ENCODE results near the gene CAMK4.

The CAMK4 gene

DNA sequence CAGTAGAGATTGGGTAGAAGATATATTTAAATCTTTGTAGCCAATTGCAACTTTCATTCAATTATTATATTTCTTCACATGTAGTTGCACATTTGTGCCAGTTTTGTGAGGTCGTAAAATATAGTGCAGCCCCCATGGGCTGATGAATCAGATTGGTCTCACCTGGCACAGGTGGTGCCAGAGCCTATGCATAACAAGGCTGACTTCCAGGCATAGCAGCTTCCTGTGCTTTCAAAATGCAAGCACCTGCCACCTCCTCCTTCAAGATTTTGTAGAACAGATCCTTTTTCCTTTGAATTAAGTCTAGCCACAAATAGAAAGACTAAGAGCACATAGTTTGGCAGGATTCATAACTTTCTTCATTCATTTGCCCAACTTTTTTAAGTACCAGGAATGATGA, 201.0 kb downstream of the CAMK4 start:
- no peak for DNase-seq (ENCODE audit: low spot score)

- DNase-seq (ENCODE audit: low spot score): no peak
Measured at GRCh38 chr5:111427762-111428161, 203.6 kb downstream of the CAMK4 start.

- no peak for DNase-seq (ENCODE audit: low spot score)
Measured at GRCh38 chr5:111432883-111433536, 208.8 kb downstream of the CAMK4 start.

DNA sequence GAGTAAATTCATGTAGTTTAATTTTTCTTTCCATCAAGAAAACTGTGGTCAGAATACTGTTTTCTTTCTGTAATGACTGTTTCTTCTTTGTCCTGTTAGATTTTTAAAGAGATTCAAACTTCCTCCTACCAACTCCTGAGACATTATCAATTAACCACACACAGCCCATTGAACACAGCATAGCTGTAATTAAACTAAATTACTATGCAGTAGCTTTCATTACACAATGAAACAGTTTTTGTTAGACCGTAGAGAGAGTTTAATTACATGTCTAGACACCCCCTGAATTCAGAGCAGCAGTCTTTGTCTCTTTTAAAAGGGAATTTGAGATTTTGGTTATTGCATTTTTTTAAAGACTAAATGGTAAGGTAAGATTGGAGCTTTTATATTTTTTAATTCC, 210.6 kb downstream of the CAMK4 start:
- no peak for DNase-seq (ENCODE audit: low spot score)

DNA sequence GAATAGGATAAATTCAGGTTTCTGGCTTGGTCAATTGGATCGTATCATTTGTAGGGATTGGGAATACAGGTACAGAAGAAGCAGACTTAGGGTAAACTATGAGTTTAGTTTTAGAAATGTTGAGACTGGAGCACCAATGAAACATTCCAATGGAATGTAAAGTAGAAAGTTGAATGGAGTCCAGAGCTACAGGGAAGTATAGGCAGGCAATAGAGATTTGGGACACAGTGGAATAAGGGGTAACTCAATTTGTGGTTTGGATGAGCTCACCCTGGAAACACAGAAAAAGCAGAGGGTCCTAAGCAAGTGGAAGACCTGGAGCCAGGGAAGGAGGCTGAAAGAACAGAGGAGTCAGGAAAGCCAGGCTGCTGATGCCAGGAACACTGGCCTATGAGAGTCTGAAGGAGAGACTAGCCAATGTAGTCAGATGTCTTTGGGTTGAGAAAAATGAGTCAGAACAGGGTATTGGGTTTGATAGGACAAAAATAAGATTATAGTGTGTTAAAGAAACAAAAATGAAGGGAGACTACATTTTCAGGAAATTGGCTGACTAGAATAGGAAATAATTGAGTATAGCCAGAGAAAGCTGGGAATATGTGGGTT, 215.4 kb downstream of the CAMK4 start:
- DNase-seq (ENCODE audit: low spot score): no peak

DNA sequence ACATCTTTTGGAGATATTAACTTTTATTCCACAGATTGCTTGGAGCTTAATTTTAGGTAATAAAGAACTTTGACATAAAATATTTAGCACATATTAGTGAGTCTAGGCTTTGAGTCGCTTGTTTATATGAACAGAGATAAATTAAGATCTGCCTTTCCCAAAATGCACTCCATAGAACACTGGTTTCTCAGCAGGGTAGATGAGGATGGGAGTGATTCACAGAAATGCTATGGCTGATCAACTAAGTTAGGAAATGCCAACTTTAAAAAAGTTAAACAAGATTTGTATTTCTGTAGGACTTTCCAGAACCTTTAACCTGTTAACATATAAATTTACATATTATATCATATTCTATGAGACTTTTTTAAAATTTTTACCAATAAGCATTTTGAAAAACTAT, 222.9 kb downstream of the CAMK4 start:
- no peak for DNase-seq (ENCODE audit: low spot score)

DNA sequence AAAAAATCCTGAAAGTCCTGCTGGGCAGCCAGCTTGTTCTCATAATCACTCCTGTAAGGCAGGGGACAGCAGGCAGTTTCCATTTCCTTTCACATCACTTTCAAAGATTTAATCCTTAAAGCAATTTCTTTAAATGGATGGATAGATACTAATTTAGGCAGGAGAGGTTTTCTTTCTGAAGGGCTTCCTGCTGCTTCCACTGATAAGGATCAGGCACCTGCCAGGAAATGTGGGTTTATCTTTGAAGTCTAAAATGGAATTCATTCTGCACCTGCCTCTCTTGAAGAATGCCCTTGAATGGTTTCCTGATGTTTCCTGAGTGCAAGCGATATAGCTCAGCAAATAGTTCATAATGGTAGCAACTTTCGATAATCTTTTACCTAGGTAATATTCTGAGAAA, 223.6 kb downstream of the CAMK4 start:
- DNase-seq (ENCODE audit: low spot score): no peak

- no peak for DNase-seq (ENCODE audit: low spot score)
Measured at GRCh38 chr5:111453295-111453694, 229.1 kb downstream of the CAMK4 start.

- no peak for DNase-seq (ENCODE audit: low spot score)
Measured at GRCh38 chr5:111453747-111454146, 229.6 kb downstream of the CAMK4 start.

DNA sequence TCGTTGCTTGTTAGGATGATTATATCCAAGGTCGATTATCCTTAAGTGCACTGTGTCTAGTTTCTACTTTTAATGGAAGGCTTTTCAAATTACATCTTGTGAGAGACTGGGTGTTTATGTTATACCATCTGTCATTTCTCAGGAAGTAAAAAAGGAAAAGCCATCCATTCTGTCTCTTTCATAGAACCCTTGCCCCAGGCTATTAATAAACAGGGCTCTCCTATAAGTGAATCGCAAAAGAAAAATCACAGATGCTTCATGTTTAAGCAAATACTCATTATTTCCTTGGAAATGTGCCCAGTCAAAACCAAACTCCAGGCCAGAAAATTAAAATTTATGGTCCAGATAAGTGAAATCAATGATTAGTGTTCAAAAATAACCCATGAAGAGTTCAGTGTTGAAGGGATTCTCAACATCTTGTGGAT, 230.0 kb downstream of the CAMK4 start:
- DNase-seq (ENCODE audit: low spot score): no peak

DNA sequence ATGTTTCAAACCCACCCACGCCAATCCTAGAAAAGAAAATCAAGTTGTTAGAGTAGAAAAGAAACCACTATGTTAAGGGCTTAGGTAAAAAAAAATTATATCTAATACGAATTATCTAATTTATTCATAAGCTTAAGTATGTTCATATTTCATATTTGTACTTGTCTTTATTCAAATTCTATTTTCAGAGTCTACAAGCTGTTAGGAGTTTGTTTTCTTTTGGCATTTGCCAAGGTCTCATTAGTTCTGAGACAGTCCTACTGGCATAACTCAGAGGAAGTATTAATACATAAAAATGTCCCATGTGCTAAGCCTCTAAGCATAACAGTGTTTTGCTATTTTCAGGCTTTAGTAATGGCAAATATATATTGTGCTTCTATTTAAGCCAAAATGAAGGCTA, 230.6 kb downstream of the CAMK4 start:
- DNase-seq (ENCODE audit: low spot score): no peak

GRCh38 chr5:111461255-111461671, 237.1 kb downstream of the CAMK4 start:
- no peak for DNase-seq (ENCODE audit: low spot score)

DNA sequence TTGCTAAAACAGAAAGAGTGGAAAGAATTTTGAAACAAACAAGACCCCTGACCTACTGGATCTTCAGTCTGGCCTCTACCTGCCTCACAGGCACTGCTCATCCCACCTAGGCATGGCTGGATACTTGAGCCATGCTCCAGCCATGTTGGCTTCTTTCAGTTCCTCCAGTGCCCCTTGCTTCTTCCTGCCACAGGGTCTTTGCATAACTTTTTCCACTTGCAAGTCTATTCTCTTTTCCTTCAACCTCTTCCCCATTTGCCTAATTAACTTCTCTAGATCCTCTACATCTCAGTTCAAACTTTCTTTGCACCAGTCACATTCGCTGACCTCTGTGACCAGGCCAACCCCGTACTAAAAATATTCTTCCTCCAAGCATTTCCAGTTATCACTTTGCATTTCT, 237.8 kb downstream of the CAMK4 start:
- DNase-seq (ENCODE audit: low spot score): no peak

DNA sequence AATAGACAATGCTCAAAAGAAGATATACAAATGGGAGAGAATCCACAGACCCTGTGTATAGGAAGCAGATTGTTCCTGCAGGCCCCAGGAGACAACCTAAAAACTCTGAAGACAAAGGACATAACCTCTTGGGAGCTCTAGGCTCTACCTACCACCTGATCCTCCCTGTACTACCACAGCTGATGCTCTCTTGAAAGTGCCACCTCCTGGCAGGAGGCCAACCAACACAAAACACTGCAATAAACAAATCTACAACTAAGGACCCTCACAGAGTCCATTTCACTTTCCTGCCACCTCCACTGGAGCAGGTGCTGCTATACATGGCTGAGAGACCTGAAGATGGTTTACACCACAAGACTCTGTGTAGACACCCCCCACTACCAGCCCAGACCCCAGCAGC, 239.1 kb downstream of the CAMK4 start:
- DNase-seq (ENCODE audit: low spot score): no peak

GRCh38 chr5:111469293-111469896, 245.2 kb downstream of the CAMK4 start:
- no peak for DNase-seq (ENCODE audit: low spot score)

- DNase-seq (ENCODE audit: low spot score): no peak
Measured at GRCh38 chr5:111469903-111470302, 245.7 kb downstream of the CAMK4 start.

DNA sequence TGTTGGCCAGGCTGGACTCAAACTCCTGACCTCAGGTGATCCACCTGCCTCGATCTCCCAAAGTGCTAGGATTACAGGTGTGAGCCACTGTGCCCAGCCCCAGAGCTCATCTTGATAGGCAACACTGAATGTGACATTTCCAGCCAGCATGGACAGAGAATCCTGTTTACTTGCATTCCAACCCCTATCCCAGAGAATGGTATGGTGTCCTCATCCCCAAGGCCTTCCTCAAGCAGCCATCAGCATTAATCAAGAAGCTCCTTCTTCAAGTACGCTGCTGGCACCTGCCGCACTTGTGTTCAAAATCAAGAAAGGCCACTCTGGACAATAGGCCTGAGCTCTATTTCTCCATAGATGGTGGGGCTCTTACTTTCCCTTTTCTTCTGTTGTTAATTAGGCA, 247.9 kb downstream of the CAMK4 start:
- no peak for DNase-seq (ENCODE audit: low spot score)

- DNase-seq (ENCODE audit: low spot score): no peak
Measured at GRCh38 chr5:111472579-111472978, 248.4 kb downstream of the CAMK4 start.

DNA sequence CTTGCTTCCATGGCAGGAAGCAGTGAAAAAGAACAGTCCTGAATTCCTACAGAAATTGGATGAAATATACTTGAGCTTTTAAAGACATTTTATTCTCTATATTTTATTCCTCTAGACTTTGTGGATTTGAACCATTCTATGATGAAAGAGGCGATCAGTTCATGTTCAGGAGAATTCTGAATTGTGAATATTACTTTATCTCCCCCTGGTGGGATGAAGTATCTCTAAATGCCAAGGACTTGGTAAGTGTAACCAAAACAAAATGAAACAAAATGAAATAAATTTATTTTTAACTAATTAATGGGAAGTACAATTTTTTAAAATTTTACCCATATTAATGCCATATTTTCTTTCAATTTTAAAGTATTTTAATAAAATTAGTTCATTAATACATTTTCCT, 254.1 kb downstream of the CAMK4 start:
- DNase-seq (ENCODE audit: low spot score): no peak

- DNase-seq (ENCODE audit: low spot score): no peak
Measured at GRCh38 chr5:111478898-111479297, 254.7 kb downstream of the CAMK4 start.

DNA sequence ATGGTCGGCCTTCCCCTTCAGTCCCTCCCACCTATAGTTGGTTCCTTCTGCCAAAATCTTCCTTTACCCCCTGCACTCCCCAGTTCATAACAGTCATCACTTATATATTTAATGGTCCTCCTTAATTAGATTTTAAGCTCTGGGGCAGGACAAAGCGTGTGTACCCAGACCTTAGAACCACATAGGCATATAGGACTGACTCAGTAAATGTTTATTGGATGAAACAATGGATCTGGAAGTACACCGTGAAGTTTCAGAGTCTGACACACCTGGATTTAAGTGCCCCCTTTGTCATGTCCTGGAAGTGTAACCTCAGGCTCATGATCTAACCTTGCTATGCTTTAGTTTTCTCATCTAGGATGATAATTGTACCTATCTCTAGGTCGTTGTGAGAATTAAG, 256.2 kb downstream of the CAMK4 start:
- DNase-seq (ENCODE audit: low spot score): no peak

- no peak for DNase-seq (ENCODE audit: low spot score)
Measured at GRCh38 chr5:111486055-111486454, 261.9 kb downstream of the CAMK4 start.

DNA sequence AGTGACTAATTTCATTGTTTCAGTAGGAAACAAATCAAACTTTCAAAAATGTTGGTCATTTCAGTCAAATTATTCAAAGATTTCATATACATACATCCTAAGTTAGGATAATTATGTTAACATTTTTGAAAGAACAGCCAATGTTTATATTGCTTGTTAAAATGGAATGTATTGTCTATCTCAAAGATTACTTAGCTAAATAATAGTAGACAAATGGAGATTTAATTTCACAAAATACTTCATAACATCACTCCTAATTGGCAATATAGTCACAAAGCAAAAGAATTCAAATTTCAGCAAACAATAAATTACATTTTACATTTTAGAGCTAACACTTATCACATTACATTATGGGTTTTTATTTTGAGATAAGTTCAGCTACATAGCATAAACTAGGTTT, 262.7 kb downstream of the CAMK4 start:
- DNase-seq (ENCODE audit: low spot score): no peak

- no peak for DNase-seq (ENCODE audit: low spot score)
Measured at GRCh38 chr5:111488353-111488752, 264.2 kb downstream of the CAMK4 start.

Data from CD4-positive, alpha-beta T cell treated with Interleukin-2 at 100 ng/mL for 4 hours (primary cell).